ENCODE data around the gene WDR86.

GRCh38 chr7:151412318-151412717 lies 2.5 kb upstream of the WDR86 start:
- TF ChIP-seq CSRNP3 (CRISPR knock-in tag; IDR thresholded peaks at IDR 0.05): no peak
- no peak for TF ChIP-seq ZC3H10 (CRISPR knock-in tag; IDR thresholded peaks at IDR 0.05)
- TF ChIP-seq ARNTL (CRISPR knock-in tag; IDR thresholded peaks at IDR 0.05; ENCODE audit: borderline replicate concordance, low read depth): no peak
- TF ChIP-seq, protein P1, sequence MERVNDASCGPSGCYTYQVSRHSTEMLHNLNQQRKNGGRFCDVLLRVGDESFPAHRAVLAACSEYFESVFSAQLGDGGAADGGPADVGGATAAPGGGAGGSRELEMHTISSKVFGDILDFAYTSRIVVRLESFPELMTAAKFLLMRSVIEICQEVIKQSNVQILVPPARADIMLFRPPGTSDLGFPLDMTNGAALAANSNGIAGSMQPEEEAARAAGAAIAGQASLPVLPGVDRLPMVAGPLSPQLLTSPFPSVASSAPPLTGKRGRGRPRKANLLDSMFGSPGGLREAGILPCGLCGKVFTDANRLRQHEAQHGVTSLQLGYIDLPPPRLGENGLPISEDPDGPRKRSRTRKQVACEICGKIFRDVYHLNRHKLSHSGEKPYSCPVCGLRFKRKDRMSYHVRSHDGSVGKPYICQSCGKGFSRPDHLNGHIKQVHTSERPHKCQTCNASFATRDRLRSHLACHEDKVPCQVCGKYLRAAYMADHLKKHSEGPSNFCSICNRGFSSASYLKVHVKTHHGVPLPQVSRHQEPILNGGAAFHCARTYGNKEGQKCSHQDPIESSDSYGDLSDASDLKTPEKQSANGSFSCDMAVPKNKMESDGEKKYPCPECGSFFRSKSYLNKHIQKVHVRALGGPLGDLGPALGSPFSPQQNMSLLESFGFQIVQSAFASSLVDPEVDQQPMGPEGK (CRISPR knock-in tag; IDR thresholded peaks at IDR 0.05; ENCODE audit: borderline replicate concordance): no peak
- no peak for TF ChIP-seq OSR1 (CRISPR knock-in tag; IDR thresholded peaks at IDR 0.05)
- no peak for TF ChIP-seq CREB5 (CRISPR knock-in tag; IDR thresholded peaks at IDR 0.05; ENCODE audit: low read depth)
- no peak for TF ChIP-seq TSHZ2 (CRISPR knock-in tag; IDR thresholded peaks at IDR 0.05)
- no peak for TF ChIP-seq ZFP3 (CRISPR knock-in tag; IDR thresholded peaks at IDR 0.05)
- no peak for TF ChIP-seq ZNF8 (CRISPR knock-in tag; IDR thresholded peaks at IDR 0.05)
- no peak for TF ChIP-seq ZNF70 (CRISPR knock-in tag; IDR thresholded peaks at IDR 0.05)
- TF ChIP-seq TCF4 (CRISPR knock-in tag; IDR thresholded peaks at IDR 0.05; ENCODE audit: borderline replicate concordance): no peak
- no peak for TF ChIP-seq POU6F1 (CRISPR knock-in tag; IDR thresholded peaks at IDR 0.05; ENCODE audit: borderline replicate concordance, low read depth)

All from SK-N-SH treated with all-trans-retinoic acid at 6 μM for 48 hours (cell line).